ENCODE data around the gene KSR2.

KSR2 gene

DNA sequence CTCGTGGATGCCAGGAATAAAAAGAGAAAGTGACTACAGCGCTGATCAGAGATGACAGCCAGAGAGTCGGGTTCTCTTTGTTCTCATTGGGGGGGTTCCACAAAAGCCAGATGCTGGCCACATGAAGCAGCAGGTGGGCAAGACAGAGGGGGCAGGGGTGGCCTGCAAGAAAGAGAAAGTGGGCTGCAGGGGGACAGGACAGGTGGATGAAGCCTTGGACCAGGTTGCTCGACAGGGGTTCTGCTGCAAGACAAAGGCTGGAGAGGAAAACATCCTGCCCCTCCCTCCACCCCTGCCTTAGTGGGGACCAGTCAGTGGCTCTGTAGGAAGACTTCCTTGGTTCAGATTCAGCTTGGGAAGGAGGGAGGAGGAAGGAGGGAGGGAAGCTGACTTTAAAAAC, 126.2 kb downstream of the KSR2 start:
- H3K27ac ChIP-seq: no peak overlapping the region
- H3K4me3 ChIP-seq (ENCODE audit: low read depth, low read length): no peak overlapping the region
- no peak overlapping the region for H3K4me2 ChIP-seq (ENCODE audit: low read length)
- no peaks in the 10 kb centered on the region for H3K4me1 ChIP-seq
- no peak overlapping the region for H2AFZ ChIP-seq
- no peaks in the 10 kb centered on the region for H3K27me3 ChIP-seq (ENCODE audit: control insufficient read depth, insufficient read depth, low read length)
- no peaks in the 10 kb centered on the region for H3K36me3 ChIP-seq (ENCODE audit: control insufficient read depth, insufficient read depth, low read length)
- no peaks in the 10 kb centered on the region for H3K79me2 ChIP-seq
- H3K9ac ChIP-seq: no peak overlapping the region
- H3K9me3 ChIP-seq (ENCODE audit: control insufficient read depth, low read length): no peaks in the 10 kb centered on the region
- TF ChIP-seq CTCF (IDR thresholded peaks at IDR 0.05): no peak

DNA sequence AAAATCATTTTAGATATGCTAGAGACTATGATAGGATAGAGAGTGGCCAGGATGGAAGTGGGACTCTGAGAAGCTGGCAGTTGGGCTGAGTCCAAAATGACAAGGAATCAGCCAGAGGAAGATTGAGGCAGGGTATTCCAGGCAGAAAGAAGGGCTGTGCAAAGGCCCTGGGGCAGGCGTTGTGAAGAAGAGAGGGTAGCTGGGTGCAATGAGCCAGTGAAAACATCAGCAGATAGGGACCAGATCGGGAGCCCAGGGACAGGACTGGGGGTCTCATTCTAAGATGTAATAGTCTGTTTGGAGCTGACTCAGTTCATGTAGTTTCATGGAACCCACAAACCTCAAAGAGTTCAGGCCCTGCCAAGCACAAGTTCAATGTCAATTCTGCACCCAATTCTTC, 126.6 kb downstream of the KSR2 start:
- Histone ChIP-seq H3K27ac (no peak overlapping the region), H3K36me3 (ENCODE audit: control insufficient read depth, insufficient read depth, low read length) (no peaks in the 10 kb centered on the region), H2AFZ (no peak overlapping the region), H3K4me2 (ENCODE audit: low read length) (no peak overlapping the region), H3K9me3 (ENCODE audit: control insufficient read depth, low read length) (no peaks in the 10 kb centered on the region), H3K4me1 (no peaks in the 10 kb centered on the region), H3K9ac (no peak overlapping the region), H3K4me3 (ENCODE audit: low read depth, low read length) (no peak overlapping the region), H3K27me3 (ENCODE audit: control insufficient read depth, insufficient read depth, low read length) (no peaks in the 10 kb centered on the region), H3K79me2 (no peaks in the 10 kb centered on the region)
- TF ChIP-seq CTCF (IDR thresholded peaks at IDR 0.05): no peak

DNA sequence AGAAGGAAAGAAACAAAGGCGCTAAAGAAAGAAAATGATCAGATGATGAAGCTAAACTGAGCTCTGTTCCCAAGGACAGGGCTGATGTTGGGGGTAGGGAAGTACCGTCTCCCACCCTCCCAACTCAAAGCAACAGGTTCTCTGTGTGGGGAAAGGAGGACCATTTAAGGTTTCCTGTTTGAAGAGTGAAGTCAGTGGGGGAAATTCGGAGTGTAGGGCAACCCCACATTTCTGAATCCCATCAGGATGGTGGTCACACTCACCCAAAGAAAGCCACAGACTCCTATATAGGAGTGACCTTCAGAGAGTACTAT, 131.1 kb downstream of the KSR2 start:
- H2AFZ ChIP-seq: no peak overlapping the region
- H3K4me3 ChIP-seq (ENCODE audit: low read depth, low read length): no peak overlapping the region
- H3K9me3 ChIP-seq (ENCODE audit: control insufficient read depth, low read length): no peaks in the 10 kb centered on the region
- H3K4me2 ChIP-seq (ENCODE audit: low read length): no peak overlapping the region
- H3K79me2 ChIP-seq: no peaks in the 10 kb centered on the region
- TF ChIP-seq CTCF (IDR thresholded peaks at IDR 0.05): no peak
- no peaks in the 10 kb centered on the region for H3K27me3 ChIP-seq (ENCODE audit: control insufficient read depth, insufficient read depth, low read length)
- H3K4me1 ChIP-seq: peaks cover 3% of the 10 kb centered on the region
- no peak overlapping the region for H3K27ac ChIP-seq
- H3K36me3 ChIP-seq (ENCODE audit: control insufficient read depth, insufficient read depth, low read length): no peaks in the 10 kb centered on the region
- H3K9ac ChIP-seq: no peak overlapping the region

- Histone ChIP-seq H3K27ac (no peak overlapping the region), H3K4me1 (peaks cover 3% of the 10 kb centered on the region), H3K4me3 (ENCODE audit: low read depth, low read length) (no peak overlapping the region), H3K4me2 (ENCODE audit: low read length) (no peak overlapping the region), H3K9ac (no peak overlapping the region), H3K27me3 (ENCODE audit: control insufficient read depth, insufficient read depth, low read length) (no peaks in the 10 kb centered on the region), H3K9me3 (ENCODE audit: control insufficient read depth, low read length) (no peaks in the 10 kb centered on the region), H2AFZ (peak overlapping the region; percentile 72), H3K36me3 (ENCODE audit: control insufficient read depth, insufficient read depth, low read length) (no peaks in the 10 kb centered on the region), H3K79me2 (no peaks in the 10 kb centered on the region)
- TF ChIP-seq CTCF (IDR thresholded peaks at IDR 0.05): peak; percentile 96
Measured at GRCh38 chr12:117836999-117837736, 131.6 kb downstream of the KSR2 start.

- Histone ChIP-seq H3K4me2 (ENCODE audit: low read length) (no peak overlapping the region), H3K4me1 (peaks cover 3% of the 10 kb centered on the region), H3K27ac (no peak overlapping the region), H3K79me2 (no peaks in the 10 kb centered on the region), H3K4me3 (ENCODE audit: low read depth, low read length) (no peak overlapping the region), H3K9ac (no peak overlapping the region), H3K9me3 (ENCODE audit: control insufficient read depth, low read length) (no peaks in the 10 kb centered on the region), H3K36me3 (ENCODE audit: control insufficient read depth, insufficient read depth, low read length) (no peaks in the 10 kb centered on the region), H3K27me3 (ENCODE audit: control insufficient read depth, insufficient read depth, low read length) (no peaks in the 10 kb centered on the region), H2AFZ (no peak overlapping the region)
- no peak for TF ChIP-seq CTCF (IDR thresholded peaks at IDR 0.05)
Measured at GRCh38 chr12:117836476-117836875, 132.3 kb downstream of the KSR2 start.

All from parathyroid adenoma (tissue), 2 donors.